Panc1 (cell line): ENCODE results near the gene EDEM3. TPM values are rescaled to one million over a fixed set of nuclear protein-coding genes. Genes with fewer than 3 reads are reported as not detected.

Experiments
- ATAC-seq: fragments of 200-7000 bp; cut with Tn5 transposase; 2 replicates; pipeline ENCODE4 v1.9.1; 2020; ENCODE audit warnings: mild to moderate bottlenecking, moderate library complexity
- BruUV-seq: library from RNA; stranded (reverse); fragments of 400-500 nt; replicated peaks from 2 replicates; lab custom pipeline; 2021; lab: Mats Ljungman, UMichigan
- CTCF ChIA-PET: fragments of 300-600 bp; sonication (Branson Sonifier 250); formaldehyde crosslinking; loops from one replicate; lab custom pipeline; 2022; ENCODE audit warnings: antibody characterized with exemption; lab: Charles Lee
- POLR2A ChIA-PET: fragments of 300-600 bp; sonication (Branson Sonifier 250); formaldehyde crosslinking; loops from one replicate; lab custom pipeline; 2022; ENCODE audit warnings: antibody characterized with exemption; lab: Charles Lee
- DNase-seq: peaks from one replicate; pipeline ENCODE4 v3.0.0-alpha.2; 2010; ENCODE audit warnings: low read depth, low spot score
- H3K27ac ChIP-seq: 2 replicates; pipeline ENCODE4 v1.5.1; 2011; ENCODE audit warnings: mild to moderate bottlenecking, low read length, inconsistent platforms
- H3K27me3 ChIP-seq: fragments of 200-500 bp; sonication (Bioruptor generic); 2 replicates; pipeline ENCODE4 v1.6.0; 2014; ENCODE audit warnings: low read length, inconsistent platforms; ENCODE audit not compliant: control insufficient read depth, insufficient read depth
- H3K36me3 ChIP-seq: fragments of 200-500 bp; sonication (Bioruptor generic); 2 replicates; pipeline ENCODE4 v1.5.1; 2014; ENCODE audit warnings: inconsistent platforms, mild to moderate bottlenecking, low read length, moderate library complexity; ENCODE audit not compliant: control insufficient read depth, insufficient read depth
- H3K4me1 ChIP-seq: 2 replicates; pipeline ENCODE4 v1.5.1; 2011; ENCODE audit warnings: inconsistent platforms, mild to moderate bottlenecking, low read length, moderate library complexity; ENCODE audit not compliant: control insufficient read depth, insufficient read depth
- H3K4me3 ChIP-seq, 2 experiments: 2 replicates each; pipeline ENCODE4 v1.5.1; 2011 to 2012; ENCODE audit warnings: low read depth in 2 of 2, low read length in 2 of 2, mild to moderate bottlenecking in 2 of 2, inconsistent platforms in 1 of 2, moderate library complexity in 1 of 2
- H3K9me3 ChIP-seq: fragments of 200-500 bp; sonication (Bioruptor generic); 2 replicates; pipeline ENCODE4 v1.5.1; 2014; ENCODE audit warnings: low read depth, mild to moderate bottlenecking, inconsistent platforms, low read length, moderate library complexity; ENCODE audit not compliant: control insufficient read depth, insufficient read depth
- POLR2AphosphoS5 ChIP-seq: IDR thresholded peaks from 2 replicates; pipeline ENCODE4 v1.6.1; 2012; ENCODE audit warnings: mild to moderate bottlenecking, low read depth, low read length, moderate library complexity
- SIN3A ChIP-seq: IDR thresholded peaks from 2 replicates; pipeline ENCODE4 v1.6.1; 2012; ENCODE audit warnings: low read depth, mild to moderate bottlenecking, low read length, moderate library complexity, borderline replicate concordance; ENCODE audit not compliant: insufficient read depth
- TCF7L2 ChIP-seq: IDR thresholded peaks from 2 replicates; pipeline ENCODE4 v1.6.1; 2011; ENCODE audit warnings: mild to moderate bottlenecking, low read depth, low read length, inconsistent platforms
- in situ Hi-C: cut with HindIII; loops from 2 replicates; pipeline ENCODE4 v1.10.0; 2016; ENCODE audit warnings: low sequenced_read_pairs, low pct_unique_long_range_greater_than_20kb
- intact Hi-C: fragments of 100-400 bp; cut with micrococcal nuclease; formaldehyde crosslinking; loops from one replicate; pipeline ENCODE4 v1.10.0; 2022; ENCODE audit not compliant: unreplicated experiment
- total RNA-seq: library from RNA; stranded (reverse); gene quantifications from one replicate; pipeline ENCODE4 v1.2.1, GENCODE V29; 2021; ENCODE audit not compliant: unreplicated experiment
- TF ChIP-seq, protein P1 (sequence below), 2 experiments: IDR thresholded peaks; 2 replicates each; pipeline ENCODE4 v1.6.1; 2011 to 2012; ENCODE audit warnings: low read depth in 2 of 2, control low read depth in 1 of 2, low read length in 1 of 2, mild to moderate bottlenecking in 1 of 2, moderate library complexity in 1 of 2; ENCODE audit not compliant: insufficient read depth in 1 of 2
- TF ChIP-seq, protein P2 (sequence below): fragments of 450-650 bp; IDR thresholded peaks from 2 replicates; pipeline ENCODE4 v1.5.1; 2017; ENCODE audit warnings: mild to moderate bottlenecking

EDEM3 gene
- total RNA-seq, 1 experiment from 2014 or later, result 17.4 TPM

DNA sequence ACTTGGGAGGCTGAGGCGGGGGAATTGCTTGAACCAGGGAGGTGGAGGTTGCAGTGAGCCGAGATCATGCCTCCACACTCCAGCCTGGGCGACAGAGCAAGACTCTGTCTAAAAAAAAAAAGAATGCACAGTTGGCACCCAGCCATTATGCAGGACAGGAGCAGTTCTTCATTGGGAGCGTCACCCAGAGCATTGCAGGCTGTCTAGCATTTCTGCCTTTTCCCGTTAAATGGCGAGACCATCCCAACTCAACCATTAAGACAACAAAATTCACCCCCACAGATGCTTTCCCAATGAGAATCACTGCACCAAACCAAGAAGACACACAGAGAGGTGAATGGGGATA, 105.8 kb downstream of the EDEM3 start:
- TF ChIP-seq, protein P1, sequence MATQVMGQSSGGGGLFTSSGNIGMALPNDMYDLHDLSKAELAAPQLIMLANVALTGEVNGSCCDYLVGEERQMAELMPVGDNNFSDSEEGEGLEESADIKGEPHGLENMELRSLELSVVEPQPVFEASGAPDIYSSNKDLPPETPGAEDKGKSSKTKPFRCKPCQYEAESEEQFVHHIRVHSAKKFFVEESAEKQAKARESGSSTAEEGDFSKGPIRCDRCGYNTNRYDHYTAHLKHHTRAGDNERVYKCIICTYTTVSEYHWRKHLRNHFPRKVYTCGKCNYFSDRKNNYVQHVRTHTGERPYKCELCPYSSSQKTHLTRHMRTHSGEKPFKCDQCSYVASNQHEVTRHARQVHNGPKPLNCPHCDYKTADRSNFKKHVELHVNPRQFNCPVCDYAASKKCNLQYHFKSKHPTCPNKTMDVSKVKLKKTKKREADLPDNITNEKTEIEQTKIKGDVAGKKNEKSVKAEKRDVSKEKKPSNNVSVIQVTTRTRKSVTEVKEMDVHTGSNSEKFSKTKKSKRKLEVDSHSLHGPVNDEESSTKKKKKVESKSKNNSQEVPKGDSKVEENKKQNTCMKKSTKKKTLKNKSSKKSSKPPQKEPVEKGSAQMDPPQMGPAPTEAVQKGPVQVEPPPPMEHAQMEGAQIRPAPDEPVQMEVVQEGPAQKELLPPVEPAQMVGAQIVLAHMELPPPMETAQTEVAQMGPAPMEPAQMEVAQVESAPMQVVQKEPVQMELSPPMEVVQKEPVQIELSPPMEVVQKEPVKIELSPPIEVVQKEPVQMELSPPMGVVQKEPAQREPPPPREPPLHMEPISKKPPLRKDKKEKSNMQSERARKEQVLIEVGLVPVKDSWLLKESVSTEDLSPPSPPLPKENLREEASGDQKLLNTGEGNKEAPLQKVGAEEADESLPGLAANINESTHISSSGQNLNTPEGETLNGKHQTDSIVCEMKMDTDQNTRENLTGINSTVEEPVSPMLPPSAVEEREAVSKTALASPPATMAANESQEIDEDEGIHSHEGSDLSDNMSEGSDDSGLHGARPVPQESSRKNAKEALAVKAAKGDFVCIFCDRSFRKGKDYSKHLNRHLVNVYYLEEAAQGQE (IDR thresholded peaks at IDR 0.05; ENCODE audit: insufficient read depth in 1 of 2, low read depth in 2 of 2, low read length in 1 of 2), result no peak
- no peaks in the 10 kb centered on the region for H3K36me3 ChIP-seq
- no TSS peak for BruUV-seq
- in situ Hi-C loops (no loop called here), intact Hi-C loops (no loop called here)
- no peak overlapping the region for H3K4me3 ChIP-seq
- DNase-seq, result no peak
- H3K4me1 ChIP-seq, result no peaks in the 10 kb centered on the region
- ChIA-PET CTCF (no interaction called here), POLR2A (no interaction called here)
- no peak overlapping the region for H3K27ac ChIP-seq
- no peak for ATAC-seq
- no peaks in the 10 kb centered on the region for H3K9me3 ChIP-seq
- H3K27me3 ChIP-seq, result no peaks in the 10 kb centered on the region

DNA sequence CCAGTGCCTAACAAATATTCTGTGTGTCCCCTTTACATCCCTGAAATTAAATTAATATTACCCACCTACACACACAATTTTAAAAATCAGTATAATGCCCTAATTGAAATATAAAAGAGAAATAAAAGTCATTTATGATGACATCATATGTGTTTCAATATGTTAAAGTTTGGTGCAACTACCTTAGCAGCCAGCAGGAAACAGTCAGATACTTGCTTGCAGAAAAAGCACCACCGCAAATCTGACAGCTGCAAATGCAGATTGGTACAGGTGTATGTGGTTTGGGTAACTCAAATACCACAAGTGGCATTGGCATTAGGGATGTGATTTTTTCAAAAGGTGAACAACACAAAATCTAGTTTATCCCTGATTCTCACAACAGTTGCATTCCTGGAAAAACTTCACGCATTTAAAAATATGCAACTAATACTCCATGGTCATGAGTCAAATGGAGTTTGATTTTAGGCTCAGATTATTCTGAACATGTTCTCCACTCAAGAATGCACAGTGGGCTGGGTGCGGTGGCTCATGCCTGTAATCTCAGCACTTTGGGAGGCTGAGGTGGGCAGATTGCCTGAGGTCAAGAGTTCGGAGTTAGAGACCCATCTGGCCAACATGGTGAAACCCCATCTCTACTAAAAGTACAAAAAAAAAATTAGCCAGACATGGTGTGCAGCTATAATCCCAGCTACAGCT, 106.3 kb downstream of the EDEM3 start:
- Histone ChIP-seq H3K36me3 (no peaks in the 10 kb centered on the region), H3K4me3 (no peak overlapping the region), H3K27me3 (no peaks in the 10 kb centered on the region), H3K27ac (no peak overlapping the region), H3K9me3 (no peaks in the 10 kb centered on the region), H3K4me1 (no peaks in the 10 kb centered on the region)
- TF ChIP-seq SIN3A (no peak), TCF7L2 (no peak)
- DNase-seq, result no peak
- no TSS peak for BruUV-seq
- in situ Hi-C loops, result no loop called here
- CTCF ChIA-PET, result no interaction called here
- ATAC-seq, result no peak
- POLR2A ChIA-PET, result no interaction called here
- intact Hi-C loops, result no loop called here

DNA sequence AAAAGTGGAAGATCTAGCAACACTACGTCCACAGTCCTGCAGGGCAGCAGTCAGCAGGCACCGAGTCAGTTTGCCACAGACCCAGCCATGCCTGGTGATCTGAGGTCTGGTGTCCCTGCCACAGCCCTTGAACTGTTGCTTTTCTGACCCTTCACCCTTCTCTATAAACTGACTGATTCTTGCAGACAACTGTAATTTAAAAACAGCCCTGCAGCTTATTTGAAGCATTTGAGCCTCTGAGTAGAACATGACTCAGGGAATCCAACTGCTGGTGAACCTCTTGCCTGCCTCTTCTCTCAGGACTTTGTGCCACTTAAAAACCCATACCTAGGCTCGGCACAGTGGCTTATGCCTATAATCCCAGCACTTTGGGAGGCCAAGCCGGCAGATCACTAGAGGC, 107.2 kb downstream of the EDEM3 start:
- no peak overlapping the region for H3K4me3 ChIP-seq
- DNase-seq (no peak), ATAC-seq (no peak)
- TF ChIP-seq POLR2AphosphoS5, result no peak
- no peak for TF ChIP-seq SIN3A
- TF ChIP-seq, protein P2, sequence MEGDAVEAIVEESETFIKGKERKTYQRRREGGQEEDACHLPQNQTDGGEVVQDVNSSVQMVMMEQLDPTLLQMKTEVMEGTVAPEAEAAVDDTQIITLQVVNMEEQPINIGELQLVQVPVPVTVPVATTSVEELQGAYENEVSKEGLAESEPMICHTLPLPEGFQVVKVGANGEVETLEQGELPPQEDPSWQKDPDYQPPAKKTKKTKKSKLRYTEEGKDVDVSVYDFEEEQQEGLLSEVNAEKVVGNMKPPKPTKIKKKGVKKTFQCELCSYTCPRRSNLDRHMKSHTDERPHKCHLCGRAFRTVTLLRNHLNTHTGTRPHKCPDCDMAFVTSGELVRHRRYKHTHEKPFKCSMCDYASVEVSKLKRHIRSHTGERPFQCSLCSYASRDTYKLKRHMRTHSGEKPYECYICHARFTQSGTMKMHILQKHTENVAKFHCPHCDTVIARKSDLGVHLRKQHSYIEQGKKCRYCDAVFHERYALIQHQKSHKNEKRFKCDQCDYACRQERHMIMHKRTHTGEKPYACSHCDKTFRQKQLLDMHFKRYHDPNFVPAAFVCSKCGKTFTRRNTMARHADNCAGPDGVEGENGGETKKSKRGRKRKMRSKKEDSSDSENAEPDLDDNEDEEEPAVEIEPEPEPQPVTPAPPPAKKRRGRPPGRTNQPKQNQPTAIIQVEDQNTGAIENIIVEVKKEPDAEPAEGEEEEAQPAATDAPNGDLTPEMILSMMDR, result no peak
- TF ChIP-seq, protein P1 (IDR thresholded peaks at IDR 0.05; ENCODE audit: insufficient read depth in 1 of 2, low read depth in 2 of 2, low read length in 1 of 2), result no peak
- no peak for TF ChIP-seq TCF7L2
- CTCF ChIA-PET, result no interaction called here
- in situ Hi-C loops, result no loop called here
- H3K27me3 ChIP-seq, result no peaks in the 10 kb centered on the region
- H3K4me1 ChIP-seq, result no peaks in the 10 kb centered on the region
- BruUV-seq, result no TSS peak
- intact Hi-C loops, result no loop called here
- no peaks in the 10 kb centered on the region for H3K36me3 ChIP-seq
- POLR2A ChIA-PET, result no interaction called here
- H3K9me3 ChIP-seq, result no peaks in the 10 kb centered on the region
- H3K27ac ChIP-seq, result no peak overlapping the region
